GM21360 (cell line): ENCODE data around the gene CDK5R2.
"Not testable (repeated sequence)": the region's sequence is repeated elsewhere in the genome, so short reads cannot be mapped to it uniquely, and the experiment has no call there.

Source experiments
- ATAC-seq: cut with Tn5 transposase; IDR thresholded peaks from one replicate; pipeline ENCODE4 v1.9.1; 2021; ENCODE audit warnings: mild to moderate bottlenecking, moderate library complexity; ENCODE audit not compliant: unreplicated experiment

Gene CDK5R2

GRCh38 chr2:218959141-218959731, at the start of gene CDK5R2:
Gene CDK5R2, plus strand, starts transcription at chr2:218959666. Its CDS starts 155 bp downstream, at chr2:218959821.
- ATAC-seq, result peak; percentile 97

GRCh38 chr2:218910741-218911140, 48.7 kb upstream of the CDK5R2 start:
- no peak for ATAC-seq

GRCh38 chr2:218920504-218920903, 39.0 kb upstream of the CDK5R2 start:
- ATAC-seq, result no peak

GRCh38 chr2:218924757-218925156, 34.7 kb upstream of the CDK5R2 start:
- ATAC-seq, result no peak

GRCh38 chr2:218925434-218925833, 34.0 kb upstream of the CDK5R2 start:
- no peak for ATAC-seq

- ATAC-seq, result no peak
Measured at GRCh38 chr2:218927422-218927821, 32.0 kb upstream of the CDK5R2 start.

GRCh38 chr2:218927876-218928275, 31.6 kb upstream of the CDK5R2 start:
- ATAC-seq, result no peak

- not testable (repeated sequence) for ATAC-seq
Measured at GRCh38 chr2:218930488-218930887, 29.0 kb upstream of the CDK5R2 start.

GRCh38 chr2:218931751-218932150, 27.7 kb upstream of the CDK5R2 start:
- ATAC-seq, result not testable (repeated sequence)

- ATAC-seq, result no peak
Measured at GRCh38 chr2:218944759-218945404, 14.6 kb upstream of the CDK5R2 start.

GRCh38 chr2:218946621-218947020, 12.8 kb upstream of the CDK5R2 start:
- ATAC-seq, result no peak

- no peak for ATAC-seq
Measured at GRCh38 chr2:218952160-218952559, 7.3 kb upstream of the CDK5R2 start.

- ATAC-seq, result no peak
Measured at GRCh38 chr2:218953366-218953954, 6.0 kb upstream of the CDK5R2 start.

GRCh38 chr2:218954541-218955300, 4.7 kb upstream of the CDK5R2 start:
- ATAC-seq, result no peak

- ATAC-seq, result no peak
Measured at GRCh38 chr2:218956039-218956438, 3.4 kb upstream of the CDK5R2 start.

GRCh38 chr2:218957671-218958070, 1.8 kb upstream of the CDK5R2 start:
- no peak for ATAC-seq

GRCh38 chr2:218958276-218958675, 1.2 kb upstream of the CDK5R2 start:
- no peak for ATAC-seq

- peak; percentile 9 for ATAC-seq
Measured at GRCh38 chr2:218959761-218960308, 369 bp downstream of the CDK5R2 start.

- no peak for ATAC-seq
Measured at GRCh38 chr2:218960309-218961165, 1.1 kb downstream of the CDK5R2 start.

- ATAC-seq, result no peak
Measured at GRCh38 chr2:218961229-218961628, 1.8 kb downstream of the CDK5R2 start.
